ENCODE data around the gene KRTAP16-1.
"Not testable (repeated sequence)": the region's sequence is repeated elsewhere in the genome, so short reads cannot be mapped to it uniquely, and the experiment has no call there.

The KRTAP16-1 gene

DNA sequence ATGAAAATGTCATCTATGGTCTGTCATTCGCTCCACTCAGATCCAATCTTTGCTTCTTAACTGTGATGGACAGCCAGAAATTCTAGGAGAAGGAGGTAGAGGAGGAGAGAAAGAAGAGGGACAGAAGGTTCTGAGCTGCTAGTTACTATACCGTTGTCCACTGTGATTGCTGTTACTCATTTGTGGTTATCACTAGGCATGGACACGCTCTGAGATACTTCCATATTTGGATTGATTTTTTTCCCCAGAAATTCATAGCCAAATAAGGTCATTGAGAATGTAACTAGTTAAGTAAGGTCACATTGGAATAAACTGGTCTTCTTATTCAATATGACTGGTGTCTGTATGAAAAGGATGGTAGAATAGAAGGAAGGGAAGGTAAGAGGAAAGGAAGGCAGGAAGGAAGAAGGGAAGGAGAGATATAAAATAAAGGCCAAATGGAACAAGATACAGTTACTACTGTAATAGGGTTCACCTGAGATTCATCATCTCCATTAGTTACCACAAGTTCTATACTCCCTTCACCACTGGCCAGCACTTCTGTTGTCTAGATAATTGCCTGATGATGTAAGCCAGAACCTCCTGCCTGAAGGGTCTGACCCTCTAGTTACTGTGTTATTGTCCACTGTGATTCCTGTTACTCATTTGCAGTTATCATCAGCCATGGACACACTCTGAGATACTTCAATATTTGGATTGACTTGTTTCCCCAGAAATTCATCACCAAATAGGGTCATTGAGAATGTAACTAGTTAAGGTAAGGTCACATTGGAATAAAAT is 30.7 kb downstream of the KRTAP16-1 start:
- no peak overlapping the region for H2BK120ac ChIP-seq (ENCODE audit: insufficient read depth, low read length, poor library complexity)
- H4K8ac ChIP-seq (ENCODE audit: low read depth, low read length): no peak overlapping the region
- peak in 1 of 2 donors; percentile 0 for DNase-seq
- H2BK5ac ChIP-seq (ENCODE audit: low read depth, low read length, poor library complexity): no peak overlapping the region
- H3K27ac ChIP-seq (ENCODE audit: low read depth, low read length): no peak overlapping the region
- no peak overlapping the region for H3K4me3 ChIP-seq (ENCODE audit: low read depth, low read length)
- no CpG with 5 or more reads among the region's 3 CpGs for WGBS (ENCODE audit: extremely low coverage, insufficient coverage, insufficient read length)
- no peak overlapping the region for H4K12ac ChIP-seq (ENCODE audit: low read depth, low read length)
- no peak overlapping the region for H4K91ac ChIP-seq (ENCODE audit: low read depth, low read length)
- H2AFZ ChIP-seq (ENCODE audit: insufficient read depth, low read length, poor library complexity): no peak overlapping the region
- no peak overlapping the region for H3K14ac ChIP-seq (ENCODE audit: low read length)
- H3K18ac ChIP-seq (ENCODE audit: low read length): no peak overlapping the region
- H3K23ac ChIP-seq (ENCODE audit: low read length): no peak overlapping the region
- peaks cover under 1 to 4% of the 10 kb centered on the region in 2 experiments for H3K4me1 ChIP-seq (ENCODE audit: control insufficient read depth in 1 of 2, insufficient read depth in 2 of 2, low read length in 2 of 2)
- no peak overlapping the region for H3K4me2 ChIP-seq (ENCODE audit: low read length)
- no peak overlapping the region for H2BK12ac ChIP-seq (ENCODE audit: low read length)
- no peaks in the 10 kb centered on the region for H3K36me3 ChIP-seq (ENCODE audit: control insufficient read depth in 1 of 2, insufficient read depth in 2 of 2, low read length in 2 of 2)
- H3K79me1 ChIP-seq (ENCODE audit: low read length): peaks cover under 1% of the 10 kb centered on the region
- H3K27me3 ChIP-seq (ENCODE audit: insufficient read depth, low read length): no peaks in the 10 kb centered on the region
- H2AK5ac ChIP-seq (ENCODE audit: low read length): no peak overlapping the region
- H3K79me2 ChIP-seq (ENCODE audit: control insufficient read depth, insufficient read depth, low read length, poor library complexity): no peaks in the 10 kb centered on the region
- no peaks in the 10 kb centered on the region for H3K9me3 ChIP-seq (ENCODE audit: insufficient read depth, low read depth, low read length)
- H3K9ac ChIP-seq (ENCODE audit: low read length): no peak overlapping the region
- no peak overlapping the region for H3K4ac ChIP-seq (ENCODE audit: low read depth, low read length)

DNA sequence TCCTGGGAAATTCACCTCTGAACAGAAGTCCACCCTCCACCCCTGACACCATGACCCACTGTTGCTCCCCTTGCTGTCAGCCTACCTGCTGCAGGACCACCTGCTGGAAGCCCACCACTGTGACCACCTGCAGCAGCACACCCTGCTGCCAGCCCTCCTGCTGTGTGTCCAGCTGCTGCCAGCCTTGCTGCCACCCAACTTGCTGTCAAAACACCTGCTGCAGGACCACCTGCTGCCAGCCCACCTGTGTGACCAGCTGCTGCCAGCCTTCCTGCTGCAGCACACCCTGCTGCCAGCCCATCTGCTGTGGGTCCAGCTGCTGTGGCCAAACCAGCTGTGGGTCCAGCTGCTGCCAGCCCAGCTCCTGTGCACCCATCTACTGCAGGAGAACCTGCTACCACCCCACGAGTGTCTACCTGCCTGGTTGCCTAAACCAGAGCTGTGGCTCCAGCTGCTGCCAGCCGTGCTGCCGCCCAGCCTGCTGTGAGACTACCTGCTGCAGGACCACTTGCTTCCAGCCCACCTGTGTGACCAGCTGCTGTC is 33.4 kb downstream of the KRTAP16-1 start, which contains the start of gene KRTAP9-7:
KRTAP9-7 (plus strand) TSS at position 51 of the 543 bp plus-strand sequence; CDS start at position 51, 0 bp downstream.
- H3K18ac ChIP-seq (ENCODE audit: low read length); H2BK5ac ChIP-seq (ENCODE audit: low read depth, low read length, poor library complexity); H3K36me3 ChIP-seq (ENCODE audit: control insufficient read depth in 1 of 2, insufficient read depth in 2 of 2, low read length in 2 of 2); H3K9ac ChIP-seq (ENCODE audit: low read length); H3K27me3 ChIP-seq (ENCODE audit: insufficient read depth, low read length); H3K9me3 ChIP-seq (ENCODE audit: insufficient read depth, low read depth, low read length); H2AK5ac ChIP-seq (ENCODE audit: low read length); H2AFZ ChIP-seq (ENCODE audit: insufficient read depth, low read length, poor library complexity); H3K14ac ChIP-seq (ENCODE audit: low read length); H4K12ac ChIP-seq (ENCODE audit: low read depth, low read length); H4K8ac ChIP-seq (ENCODE audit: low read depth, low read length); H3K23ac ChIP-seq (ENCODE audit: low read length); H2BK120ac ChIP-seq (ENCODE audit: insufficient read depth, low read length, poor library complexity); H3K27ac ChIP-seq (ENCODE audit: low read depth, low read length); H2BK12ac ChIP-seq (ENCODE audit: low read length); H3K79me1 ChIP-seq (ENCODE audit: low read length); H4K91ac ChIP-seq (ENCODE audit: low read depth, low read length); H3K4ac ChIP-seq (ENCODE audit: low read depth, low read length); H3K79me2 ChIP-seq (ENCODE audit: control insufficient read depth, insufficient read depth, low read length, poor library complexity); H3K4me1 ChIP-seq (ENCODE audit: control insufficient read depth in 1 of 2, insufficient read depth in 2 of 2, low read length in 2 of 2); H3K4me3 ChIP-seq (ENCODE audit: low read depth, low read length); H3K4me2 ChIP-seq (ENCODE audit: low read length): not testable (repeated sequence)
- peak in 1 of 2 donors; percentile 0 for DNase-seq
- WGBS (ENCODE audit: extremely low coverage, insufficient coverage, insufficient read length): no CpG with 5 or more reads among the region's 3 CpGs

DNA sequence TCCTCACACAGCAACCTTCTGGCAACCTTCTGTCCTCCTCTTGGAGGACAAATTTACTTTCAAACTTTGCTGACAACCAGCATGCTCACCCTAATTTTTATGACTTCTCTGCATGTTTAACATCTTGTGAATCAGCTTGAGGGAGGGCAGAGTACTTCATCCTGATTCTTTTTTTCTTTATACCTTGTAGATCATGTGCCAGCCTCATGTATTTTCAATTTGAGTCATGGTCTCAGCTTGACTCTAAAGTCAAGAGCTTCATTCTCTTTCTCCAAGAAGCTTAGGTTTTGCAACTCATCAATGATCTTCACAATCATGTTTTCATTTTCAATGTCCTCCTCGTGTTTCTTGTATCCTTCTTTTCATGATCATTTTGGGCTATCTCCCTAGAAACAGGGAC is 37.3 kb downstream of the KRTAP16-1 start:
- H2BK120ac ChIP-seq (ENCODE audit: insufficient read depth, low read length, poor library complexity): no peak overlapping the region
- H4K8ac ChIP-seq (ENCODE audit: low read depth, low read length): no peak overlapping the region
- no peak overlapping the region for H4K12ac ChIP-seq (ENCODE audit: low read depth, low read length)
- no peak overlapping the region for H3K23ac ChIP-seq (ENCODE audit: low read length)
- no peak overlapping the region for H2AFZ ChIP-seq (ENCODE audit: insufficient read depth, low read length, poor library complexity)
- H3K36me3 ChIP-seq (ENCODE audit: control insufficient read depth in 1 of 2, insufficient read depth in 2 of 2, low read length in 2 of 2): no peaks in the 10 kb centered on the region
- no CpG with 5 or more reads among the region's 1 CpG for whole genome bisulfite sequencing (ENCODE audit: extremely low coverage, insufficient coverage, insufficient read length)
- no peaks in the 10 kb centered on the region for H3K9me3 ChIP-seq (ENCODE audit: insufficient read depth, low read depth, low read length)
- no peak overlapping the region for H2BK5ac ChIP-seq (ENCODE audit: low read depth, low read length, poor library complexity)
- no peak overlapping the region for H3K18ac ChIP-seq (ENCODE audit: low read length)
- H3K9ac ChIP-seq (ENCODE audit: low read length): no peak overlapping the region
- H3K27ac ChIP-seq (ENCODE audit: low read depth, low read length): no peak overlapping the region
- no peak overlapping the region for H2BK12ac ChIP-seq (ENCODE audit: low read length)
- H3K4me3 ChIP-seq (ENCODE audit: low read depth, low read length): no peak overlapping the region
- no peak overlapping the region for H3K14ac ChIP-seq (ENCODE audit: low read length)
- no peaks in the 10 kb centered on the region for H3K27me3 ChIP-seq (ENCODE audit: insufficient read depth, low read length)
- no peak overlapping the region for H4K91ac ChIP-seq (ENCODE audit: low read depth, low read length)
- H3K4me2 ChIP-seq (ENCODE audit: low read length): no peak overlapping the region
- no peak overlapping the region for H3K4ac ChIP-seq (ENCODE audit: low read depth, low read length)
- H2AK5ac ChIP-seq (ENCODE audit: low read length): no peak overlapping the region
- no peaks in the 10 kb centered on the region for H3K79me1 ChIP-seq (ENCODE audit: low read length)
- H3K79me2 ChIP-seq (ENCODE audit: control insufficient read depth, insufficient read depth, low read length, poor library complexity): no peaks in the 10 kb centered on the region
- no peaks in the 10 kb centered on the region for H3K4me1 ChIP-seq (ENCODE audit: control insufficient read depth in 1 of 2, insufficient read depth in 2 of 2, low read length in 2 of 2)
- no peak for DNase-seq

DNA sequence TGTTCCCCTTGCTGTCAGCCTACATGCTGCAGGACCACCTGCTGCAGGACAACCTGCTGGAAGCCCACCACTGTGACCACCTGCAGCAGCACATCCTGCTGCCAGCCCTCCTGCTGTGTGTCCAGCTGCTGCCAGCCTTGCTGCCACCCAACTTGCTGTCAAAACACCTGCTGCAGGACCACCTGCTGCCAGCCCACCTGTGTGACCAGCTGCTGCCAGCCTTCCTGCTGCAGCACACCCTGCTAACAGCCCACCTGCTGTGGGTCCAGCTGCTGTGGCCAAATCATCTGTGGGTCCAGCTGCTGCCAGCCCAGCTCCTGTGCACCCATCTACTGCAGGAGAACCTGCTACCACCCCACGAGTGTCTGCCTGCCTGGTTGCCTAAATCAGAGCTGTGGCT is 37.8 kb downstream of the KRTAP16-1 start:
- H3K9me3 ChIP-seq (ENCODE audit: insufficient read depth, low read depth, low read length); H4K91ac ChIP-seq (ENCODE audit: low read depth, low read length); H3K23ac ChIP-seq (ENCODE audit: low read length); H3K18ac ChIP-seq (ENCODE audit: low read length); H3K4ac ChIP-seq (ENCODE audit: low read depth, low read length); H3K36me3 ChIP-seq (ENCODE audit: control insufficient read depth in 1 of 2, insufficient read depth in 2 of 2, low read length in 2 of 2); H2BK120ac ChIP-seq (ENCODE audit: insufficient read depth, low read length, poor library complexity); H3K27me3 ChIP-seq (ENCODE audit: insufficient read depth, low read length); H3K79me1 ChIP-seq (ENCODE audit: low read length); H2AFZ ChIP-seq (ENCODE audit: insufficient read depth, low read length, poor library complexity); H3K4me3 ChIP-seq (ENCODE audit: low read depth, low read length); H3K9ac ChIP-seq (ENCODE audit: low read length); H3K4me2 ChIP-seq (ENCODE audit: low read length); H3K4me1 ChIP-seq (ENCODE audit: control insufficient read depth in 1 of 2, insufficient read depth in 2 of 2, low read length in 2 of 2); H3K79me2 ChIP-seq (ENCODE audit: control insufficient read depth, insufficient read depth, low read length, poor library complexity); H2BK5ac ChIP-seq (ENCODE audit: low read depth, low read length, poor library complexity); H3K14ac ChIP-seq (ENCODE audit: low read length); H2AK5ac ChIP-seq (ENCODE audit: low read length); DNase-seq; H3K27ac ChIP-seq (ENCODE audit: low read depth, low read length); H4K8ac ChIP-seq (ENCODE audit: low read depth, low read length); H2BK12ac ChIP-seq (ENCODE audit: low read length); H4K12ac ChIP-seq (ENCODE audit: low read depth, low read length): not testable (repeated sequence)
- WGBS (ENCODE audit: extremely low coverage, insufficient coverage, insufficient read length): no CpG with 5 or more reads among the region's 1 CpG
